NCI-H748 (cell line): Measurements from ENCODE around the gene ENPP3.
"Not testable (repeated sequence)": the region's sequence is repeated elsewhere in the genome, so short reads cannot be mapped to it uniquely, and the experiment has no call there.

Experiments
- DNase-seq: peaks from one replicate; lab custom pipeline; 2025; ENCODE audit not compliant: unreplicated experiment; lab: John Stamatoyannopoulos, UW

ENPP3 gene

DNA sequence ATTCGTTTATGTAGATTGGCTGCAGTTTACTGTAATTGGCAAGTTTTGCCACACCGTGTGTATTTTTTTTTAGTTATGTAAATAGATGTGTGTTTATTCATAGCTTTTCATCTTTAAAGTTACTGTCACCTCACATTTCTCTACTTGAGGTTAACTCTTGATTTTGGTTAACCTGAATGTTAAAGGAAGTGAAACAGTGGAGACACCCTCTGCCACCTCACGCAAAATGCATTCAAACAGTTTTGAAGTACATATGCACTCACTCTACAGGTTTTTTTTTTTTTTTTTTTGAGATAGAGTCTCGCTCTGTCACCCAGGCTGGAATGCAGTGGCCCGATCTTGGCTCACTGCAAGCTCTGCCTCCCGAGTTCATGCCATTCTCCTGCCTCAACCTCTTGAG lies 46.4 kb downstream of the ENPP3 start:
- no peak for DNase-seq

DNA sequence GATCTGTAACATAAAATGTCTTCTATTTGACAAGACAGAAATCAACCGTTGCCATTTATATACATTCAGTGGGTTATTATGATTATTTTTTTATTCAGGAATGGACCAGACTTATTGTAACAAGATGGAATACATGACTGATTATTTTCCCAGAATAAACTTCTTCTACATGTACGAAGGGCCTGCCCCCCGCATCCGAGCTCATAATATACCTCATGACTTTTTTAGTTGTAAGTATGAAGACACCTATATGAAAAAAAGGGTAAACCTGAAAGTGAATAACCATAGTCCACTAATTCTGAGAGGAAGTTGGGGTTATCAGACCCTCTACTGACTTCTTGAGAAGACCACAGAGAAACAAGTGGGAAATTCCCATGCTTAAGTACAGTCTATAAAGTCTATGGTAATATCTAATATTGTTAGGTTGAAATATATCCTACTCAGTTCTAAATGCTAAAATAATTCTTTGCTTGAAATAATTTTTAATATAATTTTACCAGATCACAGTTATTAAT lies 48.2 kb downstream of the ENPP3 start:
- no peak for DNase-seq

DNA sequence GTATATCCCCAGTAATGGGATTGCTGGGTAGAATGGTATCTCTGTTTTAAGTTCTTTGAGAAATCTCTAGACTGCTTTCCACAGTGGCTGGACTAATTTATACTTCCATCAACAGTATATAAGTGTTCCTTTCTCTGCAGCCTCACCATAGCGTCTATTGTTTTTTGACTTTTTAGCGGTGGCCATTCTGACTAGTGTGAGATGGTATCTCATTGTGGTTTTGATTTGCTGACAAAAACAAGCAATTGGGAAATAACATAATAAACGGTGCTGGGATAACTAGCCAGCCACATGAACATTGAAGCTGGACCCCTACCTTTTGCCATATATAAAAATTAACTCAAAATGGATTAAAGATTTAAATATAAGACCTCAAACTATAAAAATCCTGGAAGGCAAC lies 49.9 kb downstream of the ENPP3 start:
- DNase-seq, result no peak

DNA sequence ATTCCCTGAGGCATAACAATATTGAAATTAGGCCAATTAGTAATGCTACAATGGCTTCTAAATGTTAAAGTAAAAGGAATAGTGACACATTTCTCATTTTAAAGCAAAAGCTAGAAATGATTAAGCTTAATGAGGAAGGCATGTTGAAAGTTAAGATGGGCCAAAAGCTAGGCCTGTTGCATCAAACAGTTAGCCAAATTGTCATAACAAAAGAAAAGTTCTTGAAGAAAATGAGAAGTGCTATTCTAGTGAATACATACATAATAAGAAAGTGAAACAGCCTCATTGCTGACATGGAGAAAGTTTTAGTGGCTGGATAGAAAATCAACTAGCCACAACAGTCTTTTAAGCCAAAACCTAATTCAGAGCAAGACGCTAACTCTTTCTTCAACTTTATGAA lies 51.2 kb downstream of the ENPP3 start:
- DNase-seq, result no peak

DNA sequence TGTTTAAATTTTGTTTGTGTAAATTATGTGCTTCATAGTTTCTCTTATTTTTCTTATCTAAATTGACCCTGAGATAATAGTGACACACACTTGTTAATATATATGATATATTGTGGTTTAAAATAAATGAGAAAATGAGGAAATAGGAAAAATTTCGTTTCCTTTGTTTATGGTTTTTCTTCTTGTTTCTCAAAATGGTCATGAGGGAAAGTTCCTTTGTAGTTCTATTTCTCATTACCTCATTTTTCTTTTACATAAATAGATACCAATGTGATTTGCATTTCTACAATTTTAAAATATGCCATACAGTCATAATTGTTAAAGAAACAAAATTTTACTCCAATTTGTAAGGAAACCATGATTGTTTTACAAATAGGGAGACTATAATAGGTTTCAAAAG lies 54.9 kb downstream of the ENPP3 start:
- DNase-seq, result no peak

DNA sequence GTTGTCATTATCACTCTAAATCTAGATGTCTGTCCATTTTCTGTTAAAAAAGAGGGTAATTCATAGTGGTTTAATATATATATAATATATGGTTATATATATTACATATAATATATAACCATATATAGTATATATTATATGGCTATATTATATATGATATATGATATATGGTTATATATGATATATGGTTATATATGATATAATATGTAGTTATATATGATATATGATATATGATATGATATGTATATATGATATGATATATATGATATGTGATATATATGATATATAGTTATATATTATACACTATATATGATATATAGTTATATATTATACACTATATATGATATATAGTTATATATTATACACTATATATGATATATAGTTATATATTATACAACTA lies 55.5 kb downstream of the ENPP3 start:
- no peak for DNase-seq

DNA sequence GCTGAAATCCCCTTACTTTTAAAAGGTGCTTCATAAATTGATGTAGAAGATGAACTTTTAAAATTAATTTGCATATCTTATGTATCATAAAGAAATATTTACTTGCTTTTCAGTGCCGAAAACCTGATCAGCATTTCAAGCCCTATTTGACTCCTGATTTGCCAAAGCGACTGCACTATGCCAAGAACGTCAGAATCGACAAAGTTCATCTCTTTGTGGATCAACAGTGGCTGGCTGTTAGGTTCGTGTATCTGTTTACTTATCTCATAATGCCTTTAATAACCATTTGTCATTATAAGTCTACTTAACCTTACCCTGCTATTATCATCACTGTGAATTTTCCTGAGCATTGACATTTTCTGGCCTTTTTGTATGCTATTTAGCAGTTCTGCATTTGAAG lies 56.3 kb downstream of the ENPP3 start:
- DNase-seq, result no peak

DNA sequence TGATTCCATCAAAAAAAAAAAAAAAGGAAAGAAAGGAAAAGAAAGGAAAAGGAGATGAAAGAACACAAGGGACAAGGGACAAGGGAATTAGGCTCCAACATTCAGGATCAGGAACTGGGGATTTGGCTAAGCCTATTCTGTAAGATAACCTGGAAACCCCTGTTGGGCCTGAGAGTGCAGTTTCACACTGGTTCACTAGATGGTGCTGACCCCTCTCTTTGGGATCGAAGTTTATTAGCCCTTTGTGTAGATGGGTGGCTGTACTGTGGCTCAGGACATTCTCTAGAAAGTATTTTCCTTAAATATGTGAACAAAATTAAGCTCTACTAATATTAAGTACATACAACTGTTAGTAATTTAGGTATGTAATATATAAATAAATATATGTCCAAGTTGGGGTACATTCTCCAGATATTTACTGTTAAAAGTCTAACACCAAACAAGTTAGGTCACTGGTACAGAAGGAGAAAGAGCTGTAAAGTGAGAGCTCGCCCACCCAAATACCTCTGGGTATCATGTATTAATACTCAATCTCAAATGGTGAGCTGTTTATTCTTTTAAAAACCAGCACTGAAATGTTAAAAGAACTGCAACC lies 57.8 kb downstream of the ENPP3 start:
- DNase-seq, result peak; percentile 43

DNA sequence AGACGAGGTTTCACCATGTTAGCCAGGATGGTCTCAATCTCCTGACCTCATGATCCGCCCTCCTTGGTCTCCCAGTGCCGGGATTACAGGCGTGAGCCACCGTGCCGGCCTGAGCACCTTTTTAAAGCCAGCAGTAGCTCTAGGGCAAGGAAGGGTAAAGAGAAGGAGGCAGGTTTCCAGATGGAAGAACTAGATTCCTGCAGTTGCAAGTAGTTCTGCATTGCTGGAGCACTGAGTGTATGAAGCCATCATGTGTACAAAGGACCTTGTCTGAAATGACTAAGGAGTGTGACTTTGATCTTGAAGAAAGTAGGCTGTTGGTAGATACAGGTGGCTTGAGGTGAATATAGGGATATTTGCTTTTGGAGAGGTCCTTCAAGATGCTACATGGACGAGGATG lies 59.9 kb downstream of the ENPP3 start:
- DNase-seq, result no peak

DNA sequence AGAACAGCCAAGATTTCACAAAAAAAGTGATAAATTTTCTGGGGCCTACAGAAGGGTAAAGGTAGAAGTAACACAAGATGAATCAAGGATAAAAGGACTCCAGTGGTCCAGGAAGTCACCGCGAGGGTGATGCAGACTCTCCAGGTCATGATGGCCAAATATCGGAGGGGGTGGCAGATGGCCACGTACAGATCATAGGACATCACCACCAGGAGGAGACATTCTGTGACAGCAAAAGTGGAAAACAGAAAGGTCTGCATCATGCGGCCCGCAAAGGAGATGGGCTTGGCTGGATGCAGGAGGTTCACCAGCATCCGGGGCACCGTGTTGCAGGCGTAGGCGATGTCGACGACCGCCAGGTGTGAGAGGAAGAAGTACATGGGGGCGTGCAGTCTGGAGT lies 63.7 kb downstream of the ENPP3 start:
- not testable (repeated sequence) for DNase-seq

DNA sequence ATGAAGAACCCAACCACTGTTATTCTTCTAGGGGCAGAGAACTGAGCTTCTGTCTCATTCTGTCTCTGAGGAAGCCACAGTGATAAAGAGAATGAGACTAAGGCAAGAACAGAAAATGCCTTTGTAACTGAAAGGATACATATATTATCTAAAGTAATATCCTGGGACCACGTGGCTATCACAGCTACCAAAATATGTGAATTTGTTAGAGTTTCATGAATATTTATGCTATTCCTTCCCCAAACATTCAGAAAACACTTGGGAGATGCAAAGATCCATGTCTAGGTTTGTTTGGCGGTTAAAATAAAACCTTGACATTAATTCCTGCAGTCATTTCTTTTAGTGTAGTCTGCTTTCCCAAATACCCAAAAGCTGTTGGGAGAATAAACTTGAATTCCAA lies 66.8 kb downstream of the ENPP3 start:
- not testable (repeated sequence) for DNase-seq

DNA sequence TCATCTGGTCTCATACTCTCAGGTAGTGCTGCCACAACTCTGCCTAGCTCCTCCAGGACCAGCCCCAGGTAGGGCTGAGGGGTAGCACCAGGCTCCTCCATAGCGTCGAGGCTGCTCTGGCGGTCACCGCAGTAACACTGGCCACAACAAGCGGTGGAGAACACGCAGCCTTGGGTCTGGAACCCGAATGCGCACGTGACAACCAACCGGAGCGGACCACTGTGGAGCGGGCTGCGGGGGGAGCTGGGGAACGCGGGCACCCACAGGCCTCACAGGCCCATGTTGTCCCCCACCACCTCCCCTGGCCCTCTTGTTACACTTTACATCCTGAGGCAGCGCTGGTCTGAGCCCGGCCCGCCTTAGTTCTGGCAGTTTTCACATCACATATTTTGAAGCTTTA lies 73.8 kb downstream of the ENPP3 start, which contains the start of gene CTAGE9:
Gene CTAGE9, minus strand, starts transcription at position 101 of the 400 bp plus-strand sequence. Its CDS starts 0 bp downstream, at position 101.
- DNase-seq, result not testable (repeated sequence)

DNA sequence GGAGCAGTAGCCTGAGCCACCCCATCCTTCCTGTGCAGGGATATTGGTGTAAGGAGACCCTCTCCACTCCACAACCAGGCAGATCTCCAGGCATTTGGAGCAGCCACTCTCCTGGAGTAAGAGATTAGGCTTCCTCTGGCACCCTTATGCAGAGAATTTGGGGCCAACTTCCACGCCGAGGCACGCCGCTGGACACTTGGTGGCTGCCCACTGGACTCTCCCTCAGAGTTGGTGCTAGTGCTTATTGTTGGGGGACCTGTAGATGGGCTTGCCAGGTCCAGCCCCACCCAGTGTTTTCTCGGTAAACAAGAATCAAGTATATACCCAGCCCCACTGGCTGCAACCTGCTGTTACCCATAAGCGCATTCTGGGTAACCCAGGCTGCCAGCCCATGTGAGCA lies 78.5 kb downstream of the ENPP3 start:
- not testable (repeated sequence) for DNase-seq

DNA sequence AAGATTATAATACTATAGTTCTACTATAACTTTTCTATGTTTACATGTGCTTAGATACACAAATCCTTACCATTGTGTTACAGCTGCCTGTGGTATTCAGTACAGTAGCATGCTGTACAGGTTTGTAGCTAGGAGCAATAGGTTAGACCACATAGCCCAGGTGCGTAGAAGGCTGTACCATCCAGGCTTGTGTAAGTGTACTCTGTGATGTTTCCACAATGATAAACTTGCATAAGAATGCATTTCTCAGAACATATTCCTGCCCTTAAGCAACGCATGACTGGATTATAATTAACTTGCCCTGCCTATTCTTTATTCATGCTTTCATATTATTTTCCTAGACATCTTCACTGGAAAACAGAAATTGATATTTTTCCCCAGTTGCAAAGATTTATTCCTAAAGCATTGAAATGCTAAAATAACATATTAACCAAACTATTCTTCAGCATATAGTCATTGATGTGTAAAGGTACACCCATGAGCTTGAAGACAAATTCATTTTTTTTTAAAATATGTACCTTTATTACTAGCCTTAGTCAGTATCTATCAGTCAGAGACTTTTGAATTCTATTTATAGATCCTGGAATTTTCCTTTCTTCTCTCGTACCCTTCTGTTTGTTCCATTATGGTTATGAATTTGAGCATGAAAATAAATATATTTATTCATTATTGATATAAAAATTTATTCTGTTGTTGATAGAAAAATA lies 80.9 kb downstream of the ENPP3 start:
- no peak for DNase-seq

DNA sequence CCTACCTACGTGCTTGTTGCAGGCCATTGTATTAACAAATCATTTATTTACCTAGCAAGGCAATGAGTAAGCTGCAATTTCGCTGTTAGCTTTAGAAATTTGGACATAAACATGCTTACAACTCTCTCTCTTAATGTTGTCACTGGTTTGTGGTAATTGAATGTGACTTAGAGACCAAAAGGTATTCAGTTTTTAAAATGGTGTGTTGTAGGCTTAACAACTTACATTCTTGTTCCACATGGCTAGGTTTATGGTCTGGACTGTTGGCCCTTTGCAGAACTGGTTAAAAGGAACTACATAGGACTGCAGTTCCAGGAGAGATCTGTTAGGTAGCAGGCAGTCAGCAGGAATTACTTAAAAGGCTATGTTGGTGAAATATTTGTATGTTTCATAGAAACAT lies 84.1 kb downstream of the ENPP3 start:
- no peak for DNase-seq

DNA sequence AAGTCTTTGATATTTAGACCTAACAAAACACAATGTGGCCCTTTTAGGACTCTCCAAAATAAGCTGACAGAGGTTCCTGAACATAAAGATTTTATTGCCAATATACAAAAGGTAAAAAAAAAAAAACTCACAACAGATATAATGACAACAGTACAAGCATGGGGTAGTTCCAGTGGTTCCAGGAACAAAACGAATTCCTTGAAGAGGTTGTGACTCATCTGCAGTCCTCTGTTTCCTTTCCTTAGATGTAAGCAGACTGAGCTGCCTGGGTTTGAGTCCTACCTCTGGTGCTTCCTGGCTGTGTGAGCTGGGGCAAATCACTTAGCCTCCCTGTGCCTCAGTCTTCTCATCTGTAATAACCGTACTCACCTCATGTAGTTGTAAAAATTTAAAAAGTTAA lies 87.0 kb downstream of the ENPP3 start:
- DNase-seq, result no peak

DNA sequence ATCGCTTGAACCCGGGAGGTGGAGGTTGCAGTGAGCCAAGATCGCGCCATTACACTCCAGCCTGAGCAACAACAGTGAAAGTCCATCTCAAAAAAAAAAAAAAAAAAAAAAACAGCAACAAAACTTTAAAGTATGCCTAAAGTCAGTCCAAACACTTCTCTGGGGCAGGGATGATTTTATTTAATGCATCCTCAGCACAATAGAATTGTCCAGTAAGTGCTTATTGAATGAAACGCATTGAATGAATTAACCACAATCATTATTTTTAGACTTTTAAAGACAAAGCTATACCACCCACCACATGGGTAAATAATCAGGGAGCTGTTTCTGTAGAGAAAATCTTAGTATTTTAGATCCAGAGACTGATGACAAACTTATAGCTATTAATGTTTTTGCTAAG lies 90.4 kb downstream of the ENPP3 start:
- no peak for DNase-seq

DNA sequence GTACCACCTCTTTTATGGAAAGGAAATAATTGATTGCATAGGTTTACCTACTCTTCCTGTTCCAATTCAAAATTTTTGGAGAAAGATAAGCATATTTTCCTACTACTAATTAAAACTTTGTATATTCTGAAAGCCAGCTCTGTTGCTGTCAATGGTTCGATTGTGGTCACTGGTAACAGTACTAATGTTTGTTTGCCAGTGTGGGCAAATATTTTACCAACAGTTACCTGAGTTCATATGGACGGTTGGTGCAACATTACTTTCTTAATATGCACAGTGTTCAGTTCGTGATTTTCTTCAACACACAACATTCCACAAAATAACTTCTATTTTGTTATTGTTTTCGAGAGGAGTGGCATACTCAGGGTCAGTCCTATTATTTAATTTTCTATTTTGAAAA lies 90.8 kb downstream of the ENPP3 start:
- no peak for DNase-seq

DNA sequence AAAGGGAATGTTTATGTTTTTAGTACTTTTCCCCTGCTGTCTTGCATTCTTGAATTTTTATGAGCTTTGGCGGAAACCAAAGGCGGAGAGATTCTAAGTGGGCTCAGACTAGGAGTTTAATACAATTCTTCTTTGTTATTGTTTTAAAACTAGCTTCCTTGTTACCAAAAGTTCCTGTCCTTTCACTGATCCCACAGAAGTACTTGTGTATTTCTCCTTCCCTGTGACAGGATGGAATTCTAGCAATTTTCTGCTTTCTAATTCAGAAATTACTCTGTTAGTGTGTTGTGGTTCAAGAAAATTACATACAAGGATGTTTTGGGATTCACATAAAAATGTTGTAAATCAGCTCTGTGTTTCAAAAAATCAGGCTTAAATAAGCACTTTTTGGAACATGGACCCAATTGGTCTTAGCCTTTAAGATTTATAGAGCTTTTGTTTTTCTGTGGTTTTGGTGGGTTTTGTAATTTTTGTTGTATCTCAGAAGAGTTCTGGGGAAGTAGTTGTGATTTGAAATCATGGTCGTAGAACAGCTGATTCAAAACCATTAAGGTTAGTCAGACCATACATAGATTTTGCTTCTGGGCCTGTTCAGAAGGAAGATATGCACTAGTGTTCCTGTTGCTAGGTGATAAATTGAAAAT lies 91.3 kb downstream of the ENPP3 start:
- no peak for DNase-seq

DNA sequence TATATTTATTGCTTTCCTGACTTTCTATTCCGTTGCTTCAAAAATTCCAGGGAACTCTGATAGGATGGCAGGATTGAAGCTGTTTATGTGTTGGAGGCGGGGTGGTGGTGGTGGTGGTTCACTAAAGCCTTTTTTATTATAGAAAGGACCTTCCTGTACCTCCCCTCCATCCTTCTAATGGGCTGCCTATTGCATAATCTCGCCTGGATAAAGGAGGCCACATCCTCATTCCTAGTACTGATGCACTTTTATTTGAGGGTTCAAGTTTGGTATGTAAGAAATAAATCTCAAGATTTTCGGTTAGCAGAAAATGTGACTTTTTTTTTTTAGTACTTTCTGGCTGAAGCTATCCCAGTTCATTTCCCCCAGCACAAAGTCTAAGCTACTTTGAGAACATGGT lies 92.4 kb downstream of the ENPP3 start:
- no peak for DNase-seq

DNA sequence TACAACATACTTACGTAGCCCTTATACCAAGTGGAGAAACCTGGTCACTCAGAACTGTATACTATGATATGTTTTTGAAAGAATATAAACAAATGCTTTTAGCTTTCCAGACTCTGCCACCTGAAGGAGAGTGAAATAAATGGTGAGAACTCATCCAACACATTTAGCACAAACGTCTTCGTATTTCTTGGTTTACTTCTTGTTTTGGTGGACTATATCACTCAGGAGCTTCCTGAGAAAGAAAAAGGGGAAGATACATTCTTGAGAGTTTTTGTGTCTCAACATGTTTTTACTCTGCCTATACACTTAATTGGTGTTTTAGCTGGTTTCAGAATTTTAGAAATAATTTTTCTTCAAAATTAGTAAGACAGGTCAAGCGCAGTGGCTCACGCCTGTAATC lies 93.2 kb downstream of the ENPP3 start:
- no peak for DNase-seq

DNA sequence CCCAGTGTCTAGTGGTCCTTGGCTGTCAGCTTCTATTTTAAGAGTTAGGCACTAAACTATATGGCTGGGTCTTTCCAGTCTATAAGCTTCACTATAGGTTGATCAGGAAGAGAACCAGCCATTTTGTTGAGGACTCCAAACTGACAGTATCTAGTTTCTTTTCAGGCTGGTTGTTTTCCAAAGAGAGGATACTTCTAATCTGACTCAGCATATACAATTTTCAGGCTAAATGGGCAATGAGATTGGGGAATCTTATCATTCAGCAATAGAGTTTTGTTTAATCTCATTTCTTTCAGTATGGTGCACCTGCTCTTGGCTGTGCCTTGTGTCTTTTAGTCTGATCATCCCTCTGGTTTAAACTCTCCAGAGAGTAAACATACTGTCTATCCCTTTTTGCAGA lies 94.1 kb downstream of the ENPP3 start:
- DNase-seq, result no peak
